22Rv1 (cell line): ENCODE data around the gene TMEM91.

Experiments used
- H3K27ac ChIP-seq: fragments of 450-650 bp; 2 replicates; pipeline ENCODE4 v1.5.1; 2017
- ZFX ChIP-seq: fragments of 450-650 bp; IDR thresholded peaks from 2 replicates; pipeline ENCODE4 v1.6.1; 2017; ENCODE audit warnings: antibody characterized with exemption, borderline replicate concordance
- TF ChIP-seq, protein P1 (sequence below): fragments of 450-650 bp; IDR thresholded peaks from 2 replicates; pipeline ENCODE4 v1.5.1; 2017; ENCODE audit warnings: mild to moderate bottlenecking

The TMEM91 gene

DNA sequence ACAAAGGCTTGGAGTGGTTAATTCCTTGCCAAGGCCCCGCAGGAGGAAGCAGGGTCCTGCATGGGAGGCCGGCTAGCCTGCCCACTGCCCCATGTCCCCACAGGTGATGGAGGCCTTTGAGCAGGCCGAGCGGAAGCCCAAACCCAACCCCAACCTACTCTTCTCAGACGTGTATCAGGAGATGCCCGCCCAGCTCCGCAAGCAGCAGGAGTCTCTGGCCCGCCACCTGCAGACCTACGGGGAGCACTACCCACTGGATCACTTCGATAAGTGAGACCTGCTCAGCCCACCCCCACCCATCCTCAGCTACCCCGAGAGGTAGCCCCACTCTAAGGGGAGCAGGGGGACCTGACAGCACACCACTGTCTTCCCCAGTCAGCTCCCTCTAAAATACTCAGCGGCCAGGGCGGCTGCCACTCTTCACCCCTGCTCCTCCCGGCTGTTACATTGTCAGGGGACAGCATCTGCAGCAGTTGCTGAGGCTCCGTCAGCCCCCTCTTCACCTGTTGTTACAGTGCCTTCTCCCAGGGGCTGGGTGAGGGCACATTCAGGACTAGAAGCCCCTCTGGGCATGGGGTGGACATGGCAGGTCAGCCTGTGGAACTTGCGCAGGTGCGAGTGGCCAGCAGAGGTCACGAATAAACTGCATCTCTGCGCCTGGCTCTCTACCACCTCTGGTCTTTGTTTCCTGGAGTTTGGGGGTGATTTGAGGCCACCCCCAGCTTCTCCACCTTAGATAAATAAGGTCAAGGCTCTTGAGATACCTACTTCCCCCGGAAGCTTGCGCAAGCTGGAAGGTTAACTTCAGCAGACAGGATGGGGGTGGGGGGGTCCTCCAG is 48.2 kb downstream of the TMEM91 start:
- TF ChIP-seq, protein P1, sequence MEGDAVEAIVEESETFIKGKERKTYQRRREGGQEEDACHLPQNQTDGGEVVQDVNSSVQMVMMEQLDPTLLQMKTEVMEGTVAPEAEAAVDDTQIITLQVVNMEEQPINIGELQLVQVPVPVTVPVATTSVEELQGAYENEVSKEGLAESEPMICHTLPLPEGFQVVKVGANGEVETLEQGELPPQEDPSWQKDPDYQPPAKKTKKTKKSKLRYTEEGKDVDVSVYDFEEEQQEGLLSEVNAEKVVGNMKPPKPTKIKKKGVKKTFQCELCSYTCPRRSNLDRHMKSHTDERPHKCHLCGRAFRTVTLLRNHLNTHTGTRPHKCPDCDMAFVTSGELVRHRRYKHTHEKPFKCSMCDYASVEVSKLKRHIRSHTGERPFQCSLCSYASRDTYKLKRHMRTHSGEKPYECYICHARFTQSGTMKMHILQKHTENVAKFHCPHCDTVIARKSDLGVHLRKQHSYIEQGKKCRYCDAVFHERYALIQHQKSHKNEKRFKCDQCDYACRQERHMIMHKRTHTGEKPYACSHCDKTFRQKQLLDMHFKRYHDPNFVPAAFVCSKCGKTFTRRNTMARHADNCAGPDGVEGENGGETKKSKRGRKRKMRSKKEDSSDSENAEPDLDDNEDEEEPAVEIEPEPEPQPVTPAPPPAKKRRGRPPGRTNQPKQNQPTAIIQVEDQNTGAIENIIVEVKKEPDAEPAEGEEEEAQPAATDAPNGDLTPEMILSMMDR: no peak
- no peak for TF ChIP-seq ZFX
- H3K27ac ChIP-seq: no peak overlapping the region

DNA sequence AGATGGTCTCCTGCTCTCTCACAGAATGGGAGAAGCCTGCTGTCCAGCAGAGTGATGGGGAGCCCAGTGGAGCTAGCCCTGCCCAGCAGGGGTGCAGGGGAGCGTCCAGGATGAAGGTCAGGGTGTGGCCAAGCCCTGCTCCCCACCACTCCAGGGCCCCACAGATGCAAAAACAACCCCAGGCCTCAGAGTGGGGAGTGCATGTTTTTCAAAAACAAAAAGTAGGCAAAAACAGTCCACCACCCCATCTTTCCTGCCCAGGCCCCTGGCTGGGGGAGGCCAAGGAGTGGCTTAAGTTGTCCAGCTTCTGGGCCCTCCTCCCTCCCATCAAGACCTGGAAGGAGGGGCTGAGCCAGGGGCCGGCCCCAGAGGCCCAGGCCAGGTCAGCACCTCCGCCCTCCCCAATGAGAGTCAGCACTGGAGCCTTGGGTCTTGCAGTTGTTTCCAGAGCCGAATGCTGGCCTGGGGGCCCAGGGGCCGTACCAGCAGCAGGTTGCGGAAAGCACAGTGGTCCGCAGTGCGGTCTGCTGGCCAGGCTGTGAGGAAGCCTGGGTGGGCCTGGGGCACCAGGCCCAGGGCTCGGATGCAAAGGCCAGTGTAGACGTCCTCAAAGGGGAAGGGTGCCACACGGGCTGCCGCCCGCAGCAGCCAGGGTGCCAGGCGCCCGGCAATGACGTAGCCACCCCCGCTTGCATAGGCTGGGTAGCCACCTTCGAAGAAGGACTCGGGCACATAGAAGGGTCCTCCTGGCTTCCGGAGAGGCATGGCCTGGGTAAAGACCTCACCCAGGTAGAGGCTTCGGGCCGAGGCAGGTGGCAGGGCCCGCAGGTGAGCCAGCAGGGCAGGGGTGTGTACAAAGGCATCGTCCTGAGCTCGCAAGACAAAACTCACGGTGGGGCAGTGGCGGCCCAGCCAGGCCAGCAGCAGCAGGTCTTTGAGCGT is 49.1 kb downstream of the TMEM91 start:
- no peak overlapping the region for H3K27ac ChIP-seq
- TF ChIP-seq ZFX: no peak
- TF ChIP-seq, protein P1: no peak

DNA sequence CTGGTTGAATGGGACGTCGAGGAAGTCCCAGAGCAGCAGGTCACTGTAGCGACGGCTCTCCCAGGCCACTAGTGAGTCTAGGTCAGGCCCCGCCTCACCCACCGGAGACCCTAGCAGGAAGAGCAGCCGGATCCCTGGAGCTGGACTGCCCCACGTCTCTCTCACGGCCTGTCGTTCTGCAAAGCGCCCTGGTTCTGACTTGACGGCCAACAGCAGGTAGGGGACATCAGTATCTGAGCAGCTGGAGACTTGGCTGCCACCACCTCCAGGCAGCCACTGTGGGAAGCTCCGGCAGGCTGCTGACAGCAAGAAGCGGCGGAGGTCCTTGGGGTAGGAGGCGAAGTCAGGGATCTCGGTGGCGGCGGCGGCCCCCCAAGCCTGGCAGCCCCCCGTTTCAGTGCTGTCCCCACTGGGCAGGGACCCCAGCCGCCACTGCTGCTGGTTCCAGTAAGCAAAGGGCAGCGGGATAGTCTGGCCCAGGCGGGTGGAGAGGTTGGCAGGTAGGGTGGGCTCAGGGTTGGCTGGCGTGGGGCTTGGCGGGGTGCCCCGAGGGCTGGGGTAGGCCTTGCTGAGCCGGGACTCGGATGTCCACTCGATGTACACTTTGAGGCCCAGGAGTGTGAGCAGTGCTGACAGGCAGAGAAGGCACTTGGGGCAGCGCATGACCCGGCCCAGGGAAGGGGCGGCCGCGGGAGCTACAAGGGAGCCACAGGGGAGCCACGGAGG is 49.9 kb downstream of the TMEM91 start:
- TF ChIP-seq, protein P1: no peak
- TF ChIP-seq ZFX: no peak
- no peak overlapping the region for H3K27ac ChIP-seq

DNA sequence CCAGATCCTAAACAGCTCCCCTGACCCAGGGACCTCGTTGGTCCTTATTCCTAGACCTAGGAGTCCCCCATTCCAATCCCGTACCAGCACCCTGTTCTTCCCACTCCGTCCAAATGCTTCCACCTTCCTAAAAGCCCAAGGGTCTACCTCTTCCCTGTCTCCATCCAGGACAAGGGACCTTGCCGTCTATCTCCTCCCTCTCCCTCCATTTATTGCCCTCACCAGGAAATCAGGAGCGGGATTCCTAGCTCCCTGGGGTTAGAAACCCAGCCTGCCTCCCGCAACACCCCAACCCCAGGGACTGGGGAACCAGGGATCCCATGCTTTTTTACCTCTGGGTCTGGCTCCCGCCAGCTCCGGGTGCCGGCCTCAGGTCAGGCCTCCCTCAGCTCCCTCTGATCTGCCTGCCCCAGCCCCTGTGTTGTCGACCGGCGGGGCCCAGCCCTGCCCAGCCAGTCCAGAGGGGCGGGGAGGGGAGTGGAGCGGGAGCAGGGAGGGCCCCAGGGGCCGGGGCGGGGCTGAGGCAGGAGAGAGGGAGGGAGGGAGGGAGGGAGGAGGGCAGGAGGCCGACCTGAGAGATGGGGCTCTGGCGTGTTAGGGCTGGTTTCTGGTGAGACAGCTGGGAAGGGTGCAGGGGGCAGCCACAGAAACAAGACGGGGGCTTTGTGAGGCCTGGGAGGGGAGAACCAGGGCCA is 50.8 kb downstream of the TMEM91 start, which contains the start of gene B3GNT8:
Gene B3GNT8, minus strand, starts transcription at position 423 of the 695 bp plus-strand sequence. CDS start 596 bp downstream, outside the sequence.
- no peak within 1 kb of the TSS for H3K27ac ChIP-seq
- TF ChIP-seq ZFX: no peak
- TF ChIP-seq, protein P1: no peak

DNA sequence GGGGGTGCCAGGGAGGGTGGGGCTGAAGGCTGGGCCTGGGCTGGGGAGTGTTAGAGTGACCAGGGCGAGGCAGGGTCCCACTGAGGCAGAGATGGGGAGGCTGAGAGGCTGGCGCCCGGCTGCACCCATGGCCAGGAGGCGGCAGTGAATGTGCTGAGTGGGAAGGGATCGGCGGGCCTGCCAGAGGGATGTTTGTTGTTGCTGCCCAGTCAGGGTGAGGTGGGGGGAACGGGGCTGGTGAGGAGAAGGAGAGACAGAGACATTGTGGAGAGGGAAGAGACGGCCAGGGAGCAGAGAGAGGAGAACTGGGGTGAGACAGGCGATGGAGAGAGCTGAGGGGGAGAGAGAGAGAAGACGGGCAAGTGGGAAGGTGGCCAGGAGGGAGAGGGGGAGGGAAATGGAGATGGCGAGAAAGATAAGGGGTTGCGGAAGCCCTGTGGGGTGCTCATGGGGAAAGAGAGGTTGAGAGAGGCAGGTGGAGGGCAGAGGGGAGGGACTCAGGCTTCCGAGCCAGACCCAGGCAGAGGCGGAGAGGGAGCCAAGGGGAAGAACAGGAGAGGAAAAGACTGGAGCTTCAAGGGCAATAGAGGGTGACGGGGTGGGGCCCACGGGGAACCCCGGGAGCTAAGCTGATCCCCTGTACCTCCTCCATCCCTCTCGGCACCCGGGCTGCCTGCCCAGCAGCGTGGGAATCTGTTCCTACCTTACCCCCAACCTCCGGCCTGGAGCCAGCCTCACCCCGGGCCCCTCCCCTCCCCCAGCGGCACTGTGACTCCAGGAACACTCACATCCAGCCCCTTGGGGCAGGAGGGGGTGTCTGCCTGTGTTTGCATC is 51.5 kb downstream of the TMEM91 start:
- TF ChIP-seq ZFX: no peak
- TF ChIP-seq, protein P1: no peak
- H3K27ac ChIP-seq: no peak overlapping the region

DNA sequence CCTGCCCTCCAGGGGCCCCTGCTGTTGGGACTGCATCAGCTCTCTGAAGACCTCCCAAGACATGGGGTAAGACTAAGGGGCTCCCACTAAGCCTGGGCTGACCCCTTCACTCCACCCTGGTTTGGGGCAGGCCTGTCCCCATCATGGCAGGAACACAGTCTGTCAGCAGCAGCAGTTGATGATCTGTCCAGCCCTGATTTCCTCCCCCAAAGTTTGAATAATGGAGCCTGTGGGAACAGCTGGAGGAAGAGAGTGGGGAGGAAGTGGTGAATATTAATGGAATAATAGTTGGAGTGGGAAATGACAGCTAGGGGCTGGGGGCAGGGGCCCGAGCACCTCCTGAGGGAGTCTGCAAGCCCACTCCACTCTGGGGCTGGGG is 52.1 kb downstream of the TMEM91 start:
- TF ChIP-seq, protein P1: no peak
- no peak overlapping the region for H3K27ac ChIP-seq
